Stimulated activated CD8-positive, alpha-beta memory T cell treated with anti-CD3 and anti-CD28 coated beads, Interleukin-4, amount 100 ng/mL, for 48 hours (primary cell): ENCODE results near the gene MYO3B.
"Not testable (repeated sequence)": the region's sequence is repeated elsewhere in the genome, so short reads cannot be mapped to it uniquely, and the experiment has no call there.

Experiments
- DNase-seq: peaks from one replicate; pipeline ENCODE4 v3.0.0-alpha.2; 2020

MYO3B gene

DNA sequence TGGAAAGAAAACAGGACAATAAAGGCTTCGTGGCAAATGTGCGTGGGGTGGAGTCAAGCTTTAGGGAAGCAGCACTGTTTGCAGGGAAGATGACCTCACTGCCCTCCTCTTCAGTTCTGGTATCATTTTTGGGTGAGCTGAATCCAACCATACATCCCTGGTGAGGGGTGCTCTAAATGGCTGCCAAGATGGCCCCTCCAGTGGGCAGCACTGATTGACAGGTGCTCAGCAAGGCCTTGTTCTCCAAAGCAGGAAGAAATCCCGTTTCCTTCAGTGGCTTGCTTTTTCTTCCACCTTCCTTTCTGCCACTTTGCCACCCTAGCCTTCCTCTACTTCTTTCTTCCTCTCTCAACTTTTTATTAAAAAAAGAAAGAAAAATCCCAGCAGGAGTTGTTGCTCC is 404.4 kb downstream of the MYO3B start:
- DNase-seq = no peak

- no peak for DNase-seq
Observed at GRCh38 chr2:170582751-170583463, 405.0 kb downstream of the MYO3B start.

DNA sequence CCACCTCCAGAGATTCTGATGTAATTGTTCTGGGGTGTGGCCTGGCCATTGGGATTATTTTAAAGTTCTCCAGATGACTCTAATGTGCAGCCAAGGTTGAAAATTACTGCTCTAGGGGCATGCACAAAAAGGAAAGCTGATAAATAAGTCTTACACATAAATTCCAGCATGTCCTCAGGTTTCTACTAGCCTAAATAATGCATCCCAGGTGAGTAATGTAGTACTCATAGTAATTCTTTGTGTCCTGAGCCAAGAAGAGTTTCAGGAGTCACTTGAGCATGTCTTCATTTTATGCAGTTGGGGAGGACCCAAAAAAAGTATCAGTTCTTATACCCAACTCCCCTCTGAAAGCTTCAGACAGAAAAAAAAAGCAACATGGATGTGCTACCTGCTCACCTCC is 407.1 kb downstream of the MYO3B start:
- no peak for DNase-seq

DNA sequence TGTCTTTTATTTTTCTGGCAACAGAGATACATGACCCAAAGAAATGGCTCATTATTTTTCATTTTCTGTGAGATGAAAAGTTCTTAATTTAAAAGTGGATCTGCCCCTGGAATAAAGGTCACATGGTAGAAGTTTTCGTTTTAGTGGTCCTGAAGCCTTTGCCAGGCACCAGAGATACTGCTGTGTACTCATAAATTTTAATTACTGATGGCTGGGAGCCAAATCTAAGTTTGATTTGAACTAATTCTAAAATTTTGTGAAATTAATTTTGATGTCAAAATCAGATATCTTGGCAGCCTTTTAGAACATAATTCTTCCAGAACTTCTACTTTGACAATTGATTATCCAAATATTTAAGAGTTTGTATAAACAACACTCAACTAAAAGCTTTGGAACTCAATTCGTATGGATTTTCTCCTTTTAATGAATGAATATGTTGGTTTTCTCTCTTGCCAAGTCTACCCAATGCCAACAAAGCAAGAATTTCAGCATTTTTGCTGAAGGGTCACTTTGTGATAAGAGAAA is 408.7 kb downstream of the MYO3B start:
- DNase-seq = no peak

GRCh38 chr2:170587117-170587516 is 409.2 kb downstream of the MYO3B start:
- no peak for DNase-seq

GRCh38 chr2:170587922-170588321 is 410.0 kb downstream of the MYO3B start:
- DNase-seq = no peak

DNA sequence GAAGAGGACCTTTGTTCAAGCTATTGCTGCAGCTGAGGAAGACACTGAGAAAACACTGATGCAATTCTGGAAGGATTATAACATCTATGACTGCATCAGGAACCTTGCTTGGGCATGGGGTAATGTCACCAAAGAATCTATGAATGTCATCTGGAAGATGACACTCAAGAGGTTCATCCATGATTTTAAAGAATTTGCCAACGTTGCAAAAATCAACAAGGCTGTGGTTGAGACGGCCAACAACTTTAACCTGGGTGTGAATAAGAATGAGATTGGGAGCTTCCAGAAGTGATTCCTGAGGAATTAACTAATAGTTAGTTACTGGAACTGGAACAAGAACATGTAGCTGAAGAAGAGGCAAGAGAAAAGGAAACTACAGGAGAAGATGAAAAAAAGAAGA is 410.8 kb downstream of the MYO3B start:
- no peak for DNase-seq

GRCh38 chr2:170596576-170596975 is 418.6 kb downstream of the MYO3B start:
- DNase-seq = no peak

- no peak for DNase-seq
Observed at GRCh38 chr2:170598067-170598395, 420.1 kb downstream of the MYO3B start.

DNA sequence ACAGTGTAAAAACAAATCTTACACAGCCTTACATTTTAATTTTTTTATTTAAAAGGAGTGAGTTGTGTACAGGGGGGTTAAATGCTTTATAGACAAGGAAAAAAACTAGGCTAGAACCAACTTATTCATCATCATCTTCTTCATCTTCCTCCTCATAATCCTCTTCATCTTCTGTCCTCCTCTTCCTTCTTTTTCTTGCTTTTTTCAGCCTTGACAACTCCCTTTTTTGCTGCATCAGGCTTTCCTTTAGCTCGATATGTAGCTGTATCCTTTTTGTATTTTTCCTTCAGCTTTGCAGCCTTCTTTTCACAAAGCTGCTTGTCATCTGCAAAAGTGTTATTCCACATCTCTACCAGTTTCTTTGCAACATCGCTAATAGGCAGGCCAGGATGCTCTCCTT is 423.5 kb downstream of the MYO3B start:
- no peak for DNase-seq

GRCh38 chr2:170605862-170606261 is 427.9 kb downstream of the MYO3B start:
- DNase-seq = no peak

- DNase-seq = no peak
Observed at GRCh38 chr2:170607171-170607570, 429.2 kb downstream of the MYO3B start.

GRCh38 chr2:170610615-170611014 is 432.7 kb downstream of the MYO3B start:
- no peak for DNase-seq

- not testable (repeated sequence) for DNase-seq
Observed at GRCh38 chr2:170618948-170619347, 441.0 kb downstream of the MYO3B start.

GRCh38 chr2:170635094-170635493 is 457.1 kb downstream of the MYO3B start:
- DNase-seq = not testable (repeated sequence)

DNA sequence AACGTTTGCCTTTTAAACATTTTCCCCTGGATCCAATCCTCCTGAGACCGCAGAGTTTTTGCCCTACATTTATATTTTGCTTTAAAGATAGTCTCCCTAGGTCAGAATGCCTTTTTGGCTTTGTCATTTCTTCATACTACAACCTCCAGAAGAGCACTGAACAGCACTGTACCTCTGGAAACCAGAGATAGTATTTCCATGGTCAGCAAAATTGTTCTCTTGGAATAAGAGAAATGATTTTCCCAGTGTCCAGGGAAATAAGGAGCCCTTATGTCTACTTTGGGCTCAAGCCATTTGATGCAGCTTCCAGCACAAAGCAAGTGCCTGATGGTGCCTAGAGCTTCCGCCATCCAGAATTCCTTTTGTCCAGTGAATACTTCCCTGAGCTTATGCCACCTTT is 461.7 kb downstream of the MYO3B start:
- DNase-seq = no peak

GRCh38 chr2:170641961-170642360 is 464.0 kb downstream of the MYO3B start:
- no peak for DNase-seq

DNA sequence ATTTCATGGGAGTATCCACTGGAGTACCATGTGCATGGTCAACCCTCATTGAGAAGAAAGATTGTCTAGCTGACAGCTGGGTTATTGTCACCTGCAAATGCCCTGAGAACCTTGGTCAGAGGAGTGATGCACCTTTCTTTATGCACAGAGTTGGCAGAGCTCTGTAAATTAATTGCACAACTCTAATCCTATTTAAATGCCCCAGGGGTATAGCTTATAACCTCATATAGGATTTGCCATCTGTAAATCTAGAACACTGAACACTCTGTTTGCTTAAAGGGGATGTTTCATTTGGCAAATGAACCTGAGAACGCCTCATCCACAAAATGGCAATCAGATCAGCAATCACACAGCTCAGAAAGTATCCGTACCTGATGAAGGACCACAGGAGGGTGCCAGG is 465.4 kb downstream of the MYO3B start:
- DNase-seq = no peak

GRCh38 chr2:170647741-170648436 is 469.9 kb downstream of the MYO3B start:
- DNase-seq = no peak

DNA sequence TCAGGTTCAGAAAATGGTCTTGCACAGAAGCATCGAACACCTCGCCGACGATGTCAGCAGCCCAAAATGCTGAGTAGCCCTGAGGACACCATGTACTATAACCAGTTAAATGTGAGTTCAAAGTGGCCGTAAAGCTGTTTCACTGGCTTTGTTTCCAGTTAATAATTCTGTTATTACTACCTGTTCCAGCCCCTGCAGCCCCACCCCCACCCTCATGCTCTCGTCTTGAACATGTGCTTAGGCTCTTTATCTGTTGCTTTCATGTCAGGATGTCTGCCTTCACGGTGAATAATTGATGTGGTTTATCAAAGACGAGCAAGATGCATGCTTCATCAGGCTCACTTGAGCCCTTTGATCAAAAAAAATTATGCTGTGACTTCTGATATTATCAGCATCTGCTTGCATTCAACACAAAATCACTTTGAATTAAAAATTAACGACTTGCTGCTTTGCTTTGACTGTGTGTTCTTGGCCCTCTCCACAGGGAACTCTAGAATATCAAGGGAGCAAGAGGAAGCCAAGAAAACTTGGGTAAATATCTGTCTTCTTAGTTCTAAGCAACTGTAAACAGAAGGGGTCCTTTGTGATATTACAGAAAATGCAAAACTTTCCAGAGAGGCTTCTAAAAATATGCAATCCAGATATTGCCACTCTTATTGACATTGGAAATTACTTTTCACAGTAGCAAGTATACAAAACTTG is 473.8 kb downstream of the MYO3B start:
- DNase-seq = no peak

- no peak for DNase-seq
Observed at GRCh38 chr2:170652637-170653417, 474.9 kb downstream of the MYO3B start.

- DNase-seq = no peak
Observed at GRCh38 chr2:170656669-170657068, 478.7 kb downstream of the MYO3B start.

DNA sequence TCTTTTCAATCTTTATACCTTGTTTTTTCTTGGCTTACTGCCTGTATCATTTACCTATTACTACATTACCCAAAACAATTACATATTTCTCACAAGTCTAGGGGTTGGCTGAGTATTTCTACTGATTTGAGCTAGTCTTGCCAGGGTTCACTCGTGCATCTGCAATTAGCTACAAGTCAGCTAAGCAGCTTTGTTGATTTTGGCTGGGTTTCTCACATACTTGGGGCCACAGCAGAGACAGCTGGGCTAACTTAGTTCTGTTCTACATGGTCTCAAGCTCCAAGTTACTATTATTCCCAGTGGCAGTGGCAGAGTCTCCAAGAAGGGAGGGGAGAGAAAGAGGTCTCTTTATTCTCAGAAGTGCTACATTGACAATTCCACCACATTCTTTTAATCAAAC is 482.5 kb downstream of the MYO3B start:
- DNase-seq = no peak
